OCI-LY3 (cell line): ENCODE results near the gene ITGB8.

Experiments used
- H2AFZ ChIP-seq: fragments of 200-600, 300-600 bp; shearing (Covaris generic); 2 replicates; pipeline ENCODE4 v1.6.0; 2014; ENCODE audit warnings: antibody characterized with exemption, low read depth, low read length
- H3K27ac ChIP-seq: fragments of 200-600, 300-600 bp; sonication (generic); 2 replicates; pipeline ENCODE4 v1.5.1; 2014; ENCODE audit warnings: mild to moderate bottlenecking, low read length, moderate library complexity, mixed read lengths
- H3K27me3 ChIP-seq: fragments of 200-600, 300-600 bp; sonication (generic); 2 replicates; pipeline ENCODE4 v1.6.1; 2014; ENCODE audit warnings: low read depth, low read length, mixed read lengths
- H3K36me3 ChIP-seq: fragments of 200-600, 300-600 bp; sonication (generic); replicated peaks from 2 replicates; pipeline ENCODE3; 2014; ENCODE audit warnings: low read depth, low read length, mixed read lengths
- H3K4me1 ChIP-seq: fragments of 300-600, 200-600 bp; sonication (generic); 2 replicates; pipeline ENCODE4 v1.6.1; 2014; ENCODE audit warnings: low read length, mixed read lengths
- H3K4me2 ChIP-seq: fragments of 200-600, 300-600 bp; sonication (generic); 2 replicates; pipeline ENCODE4 v1.6.1; 2014; ENCODE audit warnings: low read length, mixed read lengths
- H3K4me3 ChIP-seq: fragments of 300-600, 200-600 bp; sonication (generic); 2 replicates; pipeline ENCODE4 v1.5.1; 2014; ENCODE audit warnings: antibody characterized with exemption, mild to moderate bottlenecking, low read length, moderate library complexity
- H3K79me2 ChIP-seq: fragments of 300-600, 200-600 bp; shearing (Covaris generic); 2 replicates; pipeline ENCODE4 v1.6.1; 2014; ENCODE audit warnings: mild to moderate bottlenecking, low read length, mixed read lengths
- H3K9ac ChIP-seq: fragments of 300-600, 200-600 bp; shearing (Covaris generic); 2 replicates; pipeline ENCODE4 v1.6.0; 2014; ENCODE audit warnings: mild to moderate bottlenecking, low read length, moderate library complexity
- H3K9me3 ChIP-seq: fragments of 200-600, 300-600 bp; shearing (Covaris generic); 2 replicates; pipeline ENCODE4 v1.6.1; 2014; ENCODE audit warnings: low read length, mixed read lengths; ENCODE audit not compliant: insufficient read depth
- H4K20me1 ChIP-seq: fragments of 200-600, 300-600 bp; sonication (generic); 2 replicates; pipeline ENCODE4 v1.6.1; 2016; ENCODE audit warnings: low read length, mixed read lengths; ENCODE audit not compliant: insufficient read depth
- EZH2phosphoT487 ChIP-seq: fragments of 200-600 bp; shearing (Covaris generic); IDR thresholded peaks from 2 replicates; pipeline ENCODE4 v1.6.1; 2018; ENCODE audit warnings: antibody characterized with exemption, mixed run types, low read depth
- TF ChIP-seq, protein P1 (sequence below): fragments of 200-600, 300-600 bp; sonication (generic); IDR thresholded peaks from 2 replicates; pipeline ENCODE4 v1.5.1; 2014; ENCODE audit warnings: antibody characterized with exemption, low read length, low read depth

ITGB8 gene

DNA sequence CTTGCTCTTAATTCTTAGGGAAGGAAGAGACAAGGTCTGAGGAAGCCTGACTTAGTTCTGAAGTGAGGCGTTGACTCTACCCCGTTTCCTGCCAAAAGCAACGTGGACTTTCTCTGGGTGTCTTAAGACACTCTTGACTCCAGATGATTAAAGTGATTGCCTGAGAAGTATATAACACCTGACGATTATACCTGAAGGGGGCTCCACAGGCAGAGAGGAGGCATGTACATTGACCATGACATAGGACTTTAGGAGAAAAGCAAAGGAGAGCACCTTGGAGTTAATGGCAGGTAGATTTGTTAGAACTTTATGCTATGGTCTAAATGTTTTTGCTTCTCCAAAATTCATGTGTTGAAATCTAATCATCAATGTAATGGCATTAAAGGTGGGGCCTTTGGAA, 15.9 kb downstream of the ITGB8 start:
- Histone ChIP-seq H2AFZ (no peak overlapping the region), H3K4me3 (no peak overlapping the region), H4K20me1 (no peaks in the 10 kb centered on the region), H3K4me1 (no peaks in the 10 kb centered on the region), H3K4me2 (no peak overlapping the region), H3K36me3 (no peaks in the 10 kb centered on the region), H3K27me3 (no peaks in the 10 kb centered on the region), H3K27ac (no peak overlapping the region), H3K9ac (no peak overlapping the region), H3K9me3 (no peaks in the 10 kb centered on the region), H3K79me2 (no peaks in the 10 kb centered on the region; the same call in 1 of the 2 replicates)
- TF ChIP-seq, protein P1, sequence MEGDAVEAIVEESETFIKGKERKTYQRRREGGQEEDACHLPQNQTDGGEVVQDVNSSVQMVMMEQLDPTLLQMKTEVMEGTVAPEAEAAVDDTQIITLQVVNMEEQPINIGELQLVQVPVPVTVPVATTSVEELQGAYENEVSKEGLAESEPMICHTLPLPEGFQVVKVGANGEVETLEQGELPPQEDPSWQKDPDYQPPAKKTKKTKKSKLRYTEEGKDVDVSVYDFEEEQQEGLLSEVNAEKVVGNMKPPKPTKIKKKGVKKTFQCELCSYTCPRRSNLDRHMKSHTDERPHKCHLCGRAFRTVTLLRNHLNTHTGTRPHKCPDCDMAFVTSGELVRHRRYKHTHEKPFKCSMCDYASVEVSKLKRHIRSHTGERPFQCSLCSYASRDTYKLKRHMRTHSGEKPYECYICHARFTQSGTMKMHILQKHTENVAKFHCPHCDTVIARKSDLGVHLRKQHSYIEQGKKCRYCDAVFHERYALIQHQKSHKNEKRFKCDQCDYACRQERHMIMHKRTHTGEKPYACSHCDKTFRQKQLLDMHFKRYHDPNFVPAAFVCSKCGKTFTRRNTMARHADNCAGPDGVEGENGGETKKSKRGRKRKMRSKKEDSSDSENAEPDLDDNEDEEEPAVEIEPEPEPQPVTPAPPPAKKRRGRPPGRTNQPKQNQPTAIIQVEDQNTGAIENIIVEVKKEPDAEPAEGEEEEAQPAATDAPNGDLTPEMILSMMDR = no peak
- no peak for TF ChIP-seq EZH2phosphoT487

DNA sequence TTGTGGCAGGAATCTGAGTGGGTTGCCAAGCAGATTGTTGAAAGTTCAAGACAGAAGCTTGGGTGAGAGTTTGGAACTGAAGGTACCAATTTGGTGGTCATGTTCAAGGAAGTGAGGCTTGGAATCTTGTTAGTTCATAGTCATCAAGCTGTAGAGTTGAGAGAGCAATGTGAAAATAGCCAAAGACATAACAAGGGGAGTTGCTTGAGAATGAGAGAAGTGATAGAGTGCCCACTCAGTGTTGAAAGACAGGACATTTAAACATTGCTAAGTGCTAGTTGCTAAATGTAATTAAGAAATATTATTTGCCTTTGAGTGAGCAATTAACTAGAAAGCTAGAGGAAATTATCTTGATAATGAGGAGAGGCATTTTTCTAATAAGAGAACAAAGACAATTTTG, 17.0 kb downstream of the ITGB8 start:
- Histone ChIP-seq H3K9ac (no peak overlapping the region), H3K36me3 (no peaks in the 10 kb centered on the region), H3K4me2 (no peak overlapping the region), H3K4me1 (no peaks in the 10 kb centered on the region), H3K27ac (no peak overlapping the region), H4K20me1 (no peaks in the 10 kb centered on the region), H3K9me3 (no peaks in the 10 kb centered on the region), H3K79me2 (no peaks in the 10 kb centered on the region; the same call in 1 of the 2 replicates), H3K4me3 (no peak overlapping the region), H2AFZ (no peak overlapping the region), H3K27me3 (no peaks in the 10 kb centered on the region)
- TF ChIP-seq EZH2phosphoT487 = no peak
- TF ChIP-seq, protein P1 = no peak

DNA sequence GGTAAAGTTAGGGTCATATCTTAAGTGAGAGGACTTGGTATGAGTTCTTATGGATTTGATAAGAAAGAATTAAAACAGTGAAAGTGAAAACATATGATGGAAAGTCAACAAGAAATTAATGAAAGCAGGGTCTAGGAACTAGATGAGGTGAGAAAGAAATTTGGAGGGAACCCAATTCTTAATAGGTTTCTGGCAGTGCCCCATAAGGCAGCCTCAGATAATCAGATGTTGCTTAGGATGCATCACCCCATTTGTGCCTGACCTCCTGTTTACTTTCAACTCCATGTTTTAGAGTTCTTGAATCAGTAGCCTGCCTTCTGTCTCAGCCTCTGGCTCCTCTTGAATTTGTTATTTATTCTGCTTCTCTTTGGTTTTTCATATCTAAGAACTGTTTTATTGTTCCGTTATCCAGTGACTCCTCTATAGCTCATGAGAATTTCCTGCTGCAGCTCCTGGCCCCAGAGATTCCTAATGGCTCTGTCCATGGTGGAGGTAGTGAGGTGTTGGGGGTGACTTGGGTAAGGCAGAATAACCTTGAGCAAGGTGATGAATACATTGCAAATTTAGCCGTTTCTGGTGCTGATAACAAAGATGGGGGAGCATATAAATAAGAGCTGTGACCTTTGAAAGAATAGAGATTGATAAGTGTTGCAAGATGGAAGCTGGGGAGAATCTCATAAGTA, 17.6 kb downstream of the ITGB8 start:
- Histone ChIP-seq H3K4me3 (no peak overlapping the region), H3K9ac (no peak overlapping the region), H3K36me3 (no peaks in the 10 kb centered on the region), H2AFZ (no peak overlapping the region), H3K27ac (no peak overlapping the region), H3K27me3 (no peaks in the 10 kb centered on the region), H3K4me1 (no peaks in the 10 kb centered on the region), H3K4me2 (no peak overlapping the region), H3K9me3 (no peaks in the 10 kb centered on the region), H3K79me2 (no peaks in the 10 kb centered on the region; the same call in 1 of the 2 replicates), H4K20me1 (no peaks in the 10 kb centered on the region)
- no peak for TF ChIP-seq EZH2phosphoT487

DNA sequence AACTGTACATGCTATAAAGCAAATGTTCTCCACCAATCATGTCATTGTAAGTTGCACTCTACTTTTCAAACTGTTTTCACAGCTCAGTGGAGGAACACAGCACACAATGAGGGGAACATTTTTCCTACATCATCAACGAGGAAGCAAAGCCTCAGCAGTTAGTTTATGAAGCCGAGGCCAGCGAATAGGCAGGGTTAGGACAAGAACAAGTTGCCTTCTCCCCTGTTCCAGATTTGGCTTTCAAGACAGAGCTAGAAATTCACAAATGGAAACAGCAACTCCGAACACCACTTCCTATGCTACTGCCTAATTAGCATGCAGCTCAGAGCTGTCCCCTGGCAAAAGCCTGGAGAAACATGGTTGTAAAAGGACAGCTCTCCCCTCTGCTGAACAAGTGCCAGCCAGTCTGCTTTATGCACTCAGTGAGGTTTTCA, 19.8 kb downstream of the ITGB8 start:
- Histone ChIP-seq H2AFZ (no peak overlapping the region), H4K20me1 (no peaks in the 10 kb centered on the region), H3K9ac (no peak overlapping the region), H3K27me3 (no peaks in the 10 kb centered on the region), H3K9me3 (no peaks in the 10 kb centered on the region), H3K4me3 (no peak overlapping the region), H3K4me2 (no peak overlapping the region), H3K36me3 (no peaks in the 10 kb centered on the region), H3K4me1 (no peaks in the 10 kb centered on the region), H3K79me2 (no peaks in the 10 kb centered on the region; the same call in 1 of the 2 replicates), H3K27ac (no peak overlapping the region)
- TF ChIP-seq EZH2phosphoT487 = no peak
- TF ChIP-seq, protein P1 = no peak
